ENCODE results near the gene FABP7.

Gene FABP7

GRCh38 chr6:122803171-122803661 is 23.7 kb downstream of the FABP7 start:
- no peak for DNase-seq (ENCODE audit: low spot score)
- Histone ChIP-seq H3K4me3 (no peak overlapping the region), H3K27ac (no peak overlapping the region)
- TF ChIP-seq CTCF (IDR thresholded peaks at IDR 0.05), result no peak

- Histone ChIP-seq H3K4me3 (no peak overlapping the region), H3K27ac (no peak overlapping the region)
- DNase-seq (ENCODE audit: low spot score), result no peak
- no peak for TF ChIP-seq CTCF (IDR thresholded peaks at IDR 0.05)
These were observed 25.5 kb downstream of the FABP7 start for GRCh38 chr6:122804962-122805485.

- no peak overlapping the region for H3K27ac ChIP-seq
- no peak for DNase-seq (ENCODE audit: low spot score)
- TF ChIP-seq CTCF (IDR thresholded peaks at IDR 0.05), result no peak
These were observed 26.8 kb downstream of the FABP7 start for GRCh38 chr6:122806291-122806690.

GRCh38 chr6:122808121-122808885 is 28.8 kb downstream of the FABP7 start:
- TF ChIP-seq CTCF (IDR thresholded peaks at IDR 0.05), result no peak
- Histone ChIP-seq H3K27ac (no peak overlapping the region), H3K4me3 (no peak overlapping the region)
- no peak for DNase-seq (ENCODE audit: low spot score)

More at GRCh38 chr6:122806291-122806690, 26.8 kb downstream of the FABP7 start:
- no peak overlapping the region for H3K4me3 ChIP-seq

DNA sequence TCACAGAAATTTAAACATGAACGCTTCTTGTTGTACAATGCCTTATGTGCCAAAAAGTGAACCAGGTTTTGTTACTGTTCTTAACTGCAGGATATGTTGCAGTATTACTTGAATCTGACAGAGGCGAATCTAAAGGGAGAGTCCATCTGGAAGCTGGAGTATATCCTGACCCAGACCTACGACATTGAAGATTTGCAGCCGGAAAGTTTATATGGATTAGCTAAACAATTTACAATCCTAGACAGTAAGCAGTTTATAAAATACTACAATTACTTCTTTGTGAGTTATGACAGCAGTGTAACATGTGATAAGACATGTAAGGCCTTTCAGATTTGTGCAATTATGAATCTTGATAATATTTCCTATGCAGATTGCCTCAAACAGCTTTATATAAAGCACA is 29.5 kb downstream of the FABP7 start:
- Histone ChIP-seq H3K4me3 (no peak overlapping the region), H3K27ac (no peak overlapping the region)
- TF ChIP-seq CTCF (IDR thresholded peaks at IDR 0.05), result no peak
- no peak for DNase-seq (ENCODE audit: low spot score)

DNA sequence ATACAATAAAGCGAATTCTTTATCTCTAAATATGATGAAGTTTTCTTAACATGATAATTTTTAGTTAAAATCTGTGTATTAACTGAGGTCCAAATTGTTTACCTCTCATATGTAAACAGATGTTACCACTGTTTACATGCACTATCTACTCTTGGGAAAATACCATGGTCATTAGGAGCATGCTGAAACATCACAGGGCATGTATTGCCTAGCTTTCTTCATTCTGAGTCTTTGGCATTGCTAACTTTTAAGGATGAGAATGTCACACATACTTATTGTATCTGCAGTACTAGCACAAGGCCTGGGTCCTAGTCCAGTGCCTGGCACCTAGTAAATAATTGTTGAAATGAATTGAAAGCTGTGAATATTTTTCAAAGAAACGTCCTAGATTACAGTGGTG is 30.2 kb downstream of the FABP7 start:
- DNase-seq (ENCODE audit: low spot score), result no peak
- no peak overlapping the region for H3K27ac ChIP-seq
- TF ChIP-seq CTCF (IDR thresholded peaks at IDR 0.05), result no peak
- H3K4me3 ChIP-seq, result no peak overlapping the region

DNA sequence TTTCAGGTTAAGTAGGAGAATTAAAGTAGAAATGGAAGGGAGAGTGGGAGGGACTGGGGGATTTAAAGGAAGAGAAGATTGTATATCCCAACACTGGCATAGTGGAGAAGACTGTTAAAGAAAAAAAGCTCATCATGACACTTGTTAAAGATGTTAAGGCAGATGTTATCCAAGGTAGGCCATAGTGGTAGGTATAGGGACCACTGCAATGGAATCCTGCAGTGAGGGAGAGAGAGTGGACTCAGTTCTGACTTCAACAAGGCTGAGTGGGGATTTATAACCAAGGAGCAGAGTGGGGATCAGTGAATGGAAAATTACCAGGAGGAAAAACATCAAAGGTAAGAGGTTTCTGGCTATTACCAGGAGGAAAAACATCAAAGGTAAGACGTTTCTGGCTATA is 30.7 kb downstream of the FABP7 start:
- Histone ChIP-seq H3K4me3 (no peak overlapping the region), H3K27ac (no peak overlapping the region)
- TF ChIP-seq CTCF (IDR thresholded peaks at IDR 0.05), result no peak
- no peak for DNase-seq (ENCODE audit: low spot score)
